ENCODE results near the gene NSUN2. TPM values are rescaled to one million over a fixed set of nuclear protein-coding genes. Genes with fewer than 3 reads are reported as not detected.

NSUN2 gene
- total RNA-seq, 1 donor from 2014 or later = 34.4 TPM

GRCh38 chr5:6644794-6645241 lies 12.0 kb upstream of the NSUN2 start:
- TF ChIP-seq, protein P1, sequence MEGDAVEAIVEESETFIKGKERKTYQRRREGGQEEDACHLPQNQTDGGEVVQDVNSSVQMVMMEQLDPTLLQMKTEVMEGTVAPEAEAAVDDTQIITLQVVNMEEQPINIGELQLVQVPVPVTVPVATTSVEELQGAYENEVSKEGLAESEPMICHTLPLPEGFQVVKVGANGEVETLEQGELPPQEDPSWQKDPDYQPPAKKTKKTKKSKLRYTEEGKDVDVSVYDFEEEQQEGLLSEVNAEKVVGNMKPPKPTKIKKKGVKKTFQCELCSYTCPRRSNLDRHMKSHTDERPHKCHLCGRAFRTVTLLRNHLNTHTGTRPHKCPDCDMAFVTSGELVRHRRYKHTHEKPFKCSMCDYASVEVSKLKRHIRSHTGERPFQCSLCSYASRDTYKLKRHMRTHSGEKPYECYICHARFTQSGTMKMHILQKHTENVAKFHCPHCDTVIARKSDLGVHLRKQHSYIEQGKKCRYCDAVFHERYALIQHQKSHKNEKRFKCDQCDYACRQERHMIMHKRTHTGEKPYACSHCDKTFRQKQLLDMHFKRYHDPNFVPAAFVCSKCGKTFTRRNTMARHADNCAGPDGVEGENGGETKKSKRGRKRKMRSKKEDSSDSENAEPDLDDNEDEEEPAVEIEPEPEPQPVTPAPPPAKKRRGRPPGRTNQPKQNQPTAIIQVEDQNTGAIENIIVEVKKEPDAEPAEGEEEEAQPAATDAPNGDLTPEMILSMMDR (IDR thresholded peaks at IDR 0.05; ENCODE audit: borderline replicate concordance) = no peak

GRCh38 chr5:6642655-6643054 lies 9.8 kb upstream of the NSUN2 start:
- DNase-seq = no peak

More at GRCh38 chr5:6644794-6645241, 12.0 kb upstream of the NSUN2 start:
- Histone ChIP-seq H3K9me3 (replicated peaks) (peaks cover 7% of the 10 kb centered on the region), H3K4me1 (no peaks in the 10 kb centered on the region), H3K27me3 (ENCODE audit: low read depth) (no peaks in the 10 kb centered on the region), H3K36me3 (peaks cover 8% of the 10 kb centered on the region), H3K27ac (replicated peaks) (no peak overlapping the region), H3K4me3 (no peak overlapping the region)
- intact Hi-C loops (cut with micrococcal nuclease) = no loop called here
- DNase-seq = no peak

GRCh38 chr5:6638236-6638635 lies 5.4 kb upstream of the NSUN2 start:
- TF ChIP-seq, protein P1 (IDR thresholded peaks at IDR 0.05; ENCODE audit: borderline replicate concordance) = no peak
- no peaks in the 10 kb centered on the region for H3K36me3 ChIP-seq
- no peak overlapping the region for H3K4me3 ChIP-seq
- DNase-seq = no peak
- intact Hi-C loops (cut with micrococcal nuclease) = no loop called here
- peaks cover 13% of the 10 kb centered on the region for H3K4me1 ChIP-seq
- H3K27ac ChIP-seq (replicated peaks) = no peak overlapping the region
- no peaks in the 10 kb centered on the region for H3K27me3 ChIP-seq (ENCODE audit: low read depth)
- no peaks in the 10 kb centered on the region for H3K9me3 ChIP-seq (replicated peaks)

More at GRCh38 chr5:6642655-6643054, 9.8 kb upstream of the NSUN2 start:
- Histone ChIP-seq H3K36me3 (peaks cover 8% of the 10 kb centered on the region), H3K27ac (replicated peaks) (no peak overlapping the region), H3K4me3 (no peak overlapping the region), H3K27me3 (ENCODE audit: low read depth) (no peaks in the 10 kb centered on the region), H3K4me1 (no peaks in the 10 kb centered on the region), H3K9me3 (replicated peaks) (peaks cover 3% of the 10 kb centered on the region)
- TF ChIP-seq, protein P1 (IDR thresholded peaks at IDR 0.05; ENCODE audit: borderline replicate concordance) = no peak
- intact Hi-C loops (cut with micrococcal nuclease) = no loop called here

DNA sequence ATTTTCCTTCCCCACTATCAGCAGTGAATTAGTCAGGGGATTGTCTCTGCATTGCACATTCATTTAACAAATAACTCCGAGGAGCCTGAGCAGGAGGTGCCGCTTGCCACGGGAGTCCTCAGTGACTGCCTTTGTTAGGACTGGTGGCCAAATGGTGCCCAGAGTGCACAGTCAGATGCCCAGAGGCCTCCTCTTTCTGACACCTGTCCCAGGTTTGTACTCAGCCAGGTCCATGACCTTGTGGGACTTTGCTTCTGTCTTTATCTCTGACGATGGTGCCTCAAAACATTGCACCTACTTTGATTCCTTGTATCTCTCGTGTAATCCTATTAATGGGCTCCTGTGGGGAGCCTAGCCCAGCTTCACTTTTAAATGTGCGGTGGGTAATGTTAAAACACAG lies 4.7 kb upstream of the NSUN2 start:
- intact Hi-C loops (cut with micrococcal nuclease) = no loop called here
- Histone ChIP-seq H3K27me3 (ENCODE audit: low read depth) (no peaks in the 10 kb centered on the region), H3K4me1 (peaks cover 18% of the 10 kb centered on the region), H3K36me3 (no peaks in the 10 kb centered on the region), H3K9me3 (replicated peaks) (no peaks in the 10 kb centered on the region), H3K27ac (replicated peaks) (no peak overlapping the region), H3K4me3 (no peak overlapping the region)
- DNase-seq = no peak
- TF ChIP-seq, protein P1 (IDR thresholded peaks at IDR 0.05; ENCODE audit: borderline replicate concordance) = no peak

DNA sequence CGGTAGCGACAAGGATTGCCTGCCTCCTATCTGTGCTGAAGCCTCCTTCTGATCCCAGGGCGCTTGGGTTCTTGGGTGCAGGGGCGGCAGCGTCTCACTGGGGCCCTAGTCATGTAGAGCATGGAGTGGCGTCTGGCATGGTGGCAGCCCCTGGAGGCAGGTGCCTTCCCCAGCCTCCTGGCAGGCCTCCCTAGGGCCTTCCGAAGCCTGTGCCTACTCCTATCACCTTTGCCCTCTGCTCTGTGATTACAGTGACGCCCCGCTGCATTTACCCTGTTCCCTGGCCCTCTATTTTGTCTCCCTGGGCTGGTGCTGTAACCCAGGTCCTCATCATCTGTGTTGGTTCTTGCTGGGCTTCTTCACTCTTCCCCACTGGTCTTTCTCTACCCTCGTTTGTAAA lies 4.2 kb upstream of the NSUN2 start:
- DNase-seq = no peak
- intact Hi-C loops (cut with micrococcal nuclease) = no loop called here
- Histone ChIP-seq H3K27ac (replicated peaks) (no peak overlapping the region), H3K4me1 (peaks cover 24% of the 10 kb centered on the region), H3K4me3 (no peak overlapping the region), H3K36me3 (no peaks in the 10 kb centered on the region), H3K27me3 (ENCODE audit: low read depth) (no peaks in the 10 kb centered on the region), H3K9me3 (replicated peaks) (no peaks in the 10 kb centered on the region)
- TF ChIP-seq, protein P1 (IDR thresholded peaks at IDR 0.05; ENCODE audit: borderline replicate concordance) = no peak

All from left ventricle myocardium inferior (tissue), 1 donor.